HepG2 (cell line): ENCODE measurements around the gene PRPF4. TPM values are rescaled to one million over a fixed set of nuclear protein-coding genes. Genes with fewer than 3 reads are reported as not detected.

Experiments used
- EP300 ChIP-seq, 3 experiments: sonication (generic) in 1 of 3; formaldehyde crosslinking in 1 of 3; IDR thresholded peaks; 2 replicates each; pipeline versions ENCODE4 v1.5.1 to v1.6.1; 2011 to 2020; ENCODE audit warnings: low read depth in 2 of 3, low read length in 2 of 3, borderline replicate concordance in 1 of 3, improper control_type of control experiment in 1 of 3, mild to moderate bottlenecking in 1 of 3, missing genetic modification reagents in 1 of 3, moderate library complexity in 1 of 3
- FOXP1 ChIP-seq, 2 experiments: fragments of 450-650 bp in 1 of 2; IDR thresholded peaks; 2 replicates each; pipeline ENCODE4 v1.6.1; 2017 to 2018; ENCODE audit warnings: antibody characterized with exemption in 1 of 2
- HNRNPLL ChIP-seq: fragments of 200-400 bp; formaldehyde crosslinking; IDR thresholded peaks from 2 replicates; pipeline ENCODE4 v1.6.1; 2017; ENCODE audit warnings: mild to moderate bottlenecking, low read depth, low read length; ENCODE audit not compliant: poor library complexity, severe bottlenecking
- KLF15 ChIP-seq: sonication (generic); formaldehyde crosslinking; IDR thresholded peaks from 2 replicates; pipeline ENCODE4 v1.8.1; 2023; ENCODE audit warnings: borderline replicate concordance, mild to moderate bottlenecking, inconsistent platforms, missing genetic modification reagents, mixed read lengths
- NR2C2 ChIP-seq: sonication (generic); formaldehyde crosslinking; IDR thresholded peaks from 2 replicates; pipeline ENCODE4 v1.4.0; 2020; ENCODE audit warnings: missing genetic modification reagents, mild to moderate bottlenecking, moderate library complexity, borderline replicate concordance
- REXO4 ChIP-seq: sonication (generic); formaldehyde crosslinking; IDR thresholded peaks from 2 replicates; pipeline ENCODE4 v1.8.0; 2022; ENCODE audit warnings: missing genetic modification reagents, mild to moderate bottlenecking, borderline replicate concordance
- ZMYM4 ChIP-seq: sonication (generic); formaldehyde crosslinking; IDR thresholded peaks from 2 replicates; pipeline ENCODE4 v1.8.1; 2023; ENCODE audit warnings: mild to moderate bottlenecking, missing genetic modification reagents
- ZNF343 ChIP-seq: sonication (generic); formaldehyde crosslinking; IDR thresholded peaks from 2 replicates; pipeline ENCODE4 v1.4.0; 2020; ENCODE audit warnings: mild to moderate bottlenecking, missing genetic modification reagents
- ZNF850 ChIP-seq: sonication (generic); formaldehyde crosslinking; conservative IDR thresholded peaks from 2 replicates; pipeline ENCODE4 v1.9.0; 2021; ENCODE audit warnings: mild to moderate bottlenecking, missing genetic modification reagents
- ZSCAN20 ChIP-seq: sonication (generic); formaldehyde crosslinking; IDR thresholded peaks from 2 replicates; pipeline ENCODE4 v1.4.0; 2020; ENCODE audit warnings: missing genetic modification reagents, mild to moderate bottlenecking, borderline replicate concordance
- ZSCAN21 ChIP-seq: sonication (generic); formaldehyde crosslinking; IDR thresholded peaks from 2 replicates; pipeline ENCODE4 v1.8.0; 2022; ENCODE audit warnings: mild to moderate bottlenecking, missing genetic modification reagents, moderate library complexity, borderline replicate concordance
- polyA plus RNA-seq, 8 experiments: library from polyadenylated mRNA; depleted of rRNA in 3 of 8; stranded (reverse) in 7 of 8; unstranded in 1 of 8; fragments of >200 nt; fragmentation: Illumina TruSeq in 4 of 8; extraction: Trizol in 4 of 8; gene quantifications; 2 replicates each; pipeline versions ENCODE4 v1.2.1 to v1.2.3, GENCODE V29; 2011 to 2016; ENCODE audit warnings: low read depth in 4 of 8, missing spikeins in 1 of 8, mixed read lengths in 1 of 8; ENCODE audit not compliant: insufficient read depth in 1 of 8
- total RNA-seq, 5 experiments: library from RNA; depleted of rRNA; stranded (reverse); fragments of >200 nt; fragmentation: Illumina TruSeq; extraction: Trizol; gene quantifications; 2 replicates each; pipeline ENCODE4 v1.2.3, GENCODE V29; 2016; ENCODE audit warnings: low read depth in 1 of 5
- TF ChIP-seq, protein P1 (sequence below): sonication (generic); formaldehyde crosslinking; conservative IDR thresholded peaks from 2 replicates; pipeline ENCODE4 v1.8.0; 2022; ENCODE audit warnings: missing genetic modification reagents
- TF ChIP-seq, protein P2 (sequence below): IDR thresholded peaks from 2 replicates; pipeline ENCODE4 v1.6.1; 2016; ENCODE audit warnings: low read depth
- TF ChIP-seq, protein P3 (sequence below): sonication (generic); formaldehyde crosslinking; IDR thresholded peaks from 2 replicates; pipeline ENCODE4 v1.4.0; 2020; ENCODE audit warnings: missing genetic modification reagents, mild to moderate bottlenecking, borderline replicate concordance
- TF ChIP-seq, protein P4 (sequence below): sonication (generic); formaldehyde crosslinking; IDR thresholded peaks from 2 replicates; pipeline ENCODE4 v1.4.0; 2020; ENCODE audit warnings: mild to moderate bottlenecking, low read depth, missing genetic modification reagents

Gene PRPF4
- total and polyA plus RNA-seq, 2 of the 13 experiments (the other 11 are each of a cell fraction or from before 2014, with no cell fraction given) = 10.3 to 49.0 TPM

DNA sequence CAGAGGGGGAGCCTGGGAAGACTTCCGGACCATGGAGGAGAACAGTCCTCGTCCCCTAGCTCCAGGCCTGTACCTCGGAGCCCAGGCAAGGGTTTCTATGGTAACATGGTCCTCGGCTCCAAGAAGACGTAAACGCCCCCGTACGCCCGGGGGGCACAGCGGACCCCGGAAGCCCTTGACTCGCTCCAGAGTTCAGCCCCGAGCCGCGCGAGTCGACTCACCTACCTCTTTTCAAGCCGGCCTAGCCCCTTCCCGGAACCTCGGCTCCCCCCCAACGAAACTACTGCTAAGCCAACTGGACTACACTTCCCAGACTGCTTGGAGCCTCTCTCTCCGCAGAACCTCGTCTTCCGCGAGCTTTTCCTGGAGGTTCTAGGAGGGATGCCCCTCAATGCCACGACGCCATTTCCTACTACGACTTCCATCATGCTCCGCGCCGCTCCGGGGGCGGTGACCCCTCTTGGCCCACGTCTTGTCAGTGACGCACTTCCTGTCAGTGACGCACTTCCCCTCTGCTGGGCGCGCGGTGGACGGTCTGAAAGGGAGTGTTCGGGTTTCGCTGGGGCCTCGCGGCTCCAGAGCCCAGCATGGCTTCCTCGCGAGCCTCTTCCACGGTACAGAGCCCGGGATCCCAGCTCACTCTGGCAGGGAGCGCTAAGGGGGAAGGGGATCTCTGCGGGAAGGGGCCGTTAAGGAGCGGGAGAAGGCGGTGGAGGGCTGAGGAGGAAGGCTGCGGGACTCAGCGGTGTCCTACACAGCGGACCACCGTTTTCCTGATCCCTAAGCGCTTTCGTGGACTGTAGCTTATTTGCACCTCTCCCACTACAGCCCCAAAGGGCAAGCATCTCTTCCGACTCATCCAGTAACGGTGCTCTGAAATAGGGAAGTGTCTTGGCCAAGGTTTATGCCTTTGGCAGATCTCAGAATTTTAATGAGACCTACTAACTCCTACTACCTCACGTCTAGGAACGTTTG, at the start of gene PRPF4, which contains the start of gene CDC26 (continued):
- TF ChIP-seq, protein P1, sequence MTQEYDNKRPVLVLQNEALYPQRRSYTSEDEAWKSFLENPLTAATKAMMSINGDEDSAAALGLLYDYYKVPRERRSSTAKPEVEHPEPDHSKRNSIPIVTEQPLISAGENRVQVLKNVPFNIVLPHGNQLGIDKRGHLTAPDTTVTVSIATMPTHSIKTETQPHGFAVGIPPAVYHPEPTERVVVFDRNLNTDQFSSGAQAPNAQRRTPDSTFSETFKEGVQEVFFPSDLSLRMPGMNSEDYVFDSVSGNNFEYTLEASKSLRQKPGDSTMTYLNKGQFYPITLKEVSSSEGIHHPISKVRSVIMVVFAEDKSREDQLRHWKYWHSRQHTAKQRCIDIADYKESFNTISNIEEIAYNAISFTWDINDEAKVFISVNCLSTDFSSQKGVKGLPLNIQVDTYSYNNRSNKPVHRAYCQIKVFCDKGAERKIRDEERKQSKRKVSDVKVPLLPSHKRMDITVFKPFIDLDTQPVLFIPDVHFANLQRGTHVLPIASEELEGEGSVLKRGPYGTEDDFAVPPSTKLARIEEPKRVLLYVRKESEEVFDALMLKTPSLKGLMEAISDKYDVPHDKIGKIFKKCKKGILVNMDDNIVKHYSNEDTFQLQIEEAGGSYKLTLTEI = no peak
- TF ChIP-seq ZSCAN21 (CRISPR knock-in tag) (no peak; the same call in 1 of the 2 replicates), REXO4 (CRISPR knock-in tag) (no peak), NR2C2 (CRISPR knock-in tag) (peak; percentile 99), ZNF343 (CRISPR knock-in tag) (no peak), ZSCAN20 (CRISPR knock-in tag) (no peak), EP300 (IDR thresholded peaks at IDR 0.05; ENCODE audit: low read depth in 2 of 2, low read length in 2 of 2) (peak in 1 of 2 experiments; percentile 16; a peak in 1 of 4 replicates), EP300 (CRISPR knock-in tag; IDR thresholded peaks at IDR 0.05; ENCODE audit: borderline replicate concordance) (peak; percentile 32; the same call in 1 of the 2 replicates), FOXP1 (IDR thresholded peaks at IDR 0.05) (no peak), FOXP1 (CRISPR knock-in tag; IDR thresholded peaks at IDR 0.05) (no peak), ZNF850 (CRISPR knock-in tag) (no peak), KLF15 (CRISPR knock-in tag) (no peak), HNRNPLL (peak; percentile 45), ZMYM4 (CRISPR knock-in tag) (peak; percentile 59; the same call in 1 of the 2 replicates)
- TF ChIP-seq, protein P2, sequence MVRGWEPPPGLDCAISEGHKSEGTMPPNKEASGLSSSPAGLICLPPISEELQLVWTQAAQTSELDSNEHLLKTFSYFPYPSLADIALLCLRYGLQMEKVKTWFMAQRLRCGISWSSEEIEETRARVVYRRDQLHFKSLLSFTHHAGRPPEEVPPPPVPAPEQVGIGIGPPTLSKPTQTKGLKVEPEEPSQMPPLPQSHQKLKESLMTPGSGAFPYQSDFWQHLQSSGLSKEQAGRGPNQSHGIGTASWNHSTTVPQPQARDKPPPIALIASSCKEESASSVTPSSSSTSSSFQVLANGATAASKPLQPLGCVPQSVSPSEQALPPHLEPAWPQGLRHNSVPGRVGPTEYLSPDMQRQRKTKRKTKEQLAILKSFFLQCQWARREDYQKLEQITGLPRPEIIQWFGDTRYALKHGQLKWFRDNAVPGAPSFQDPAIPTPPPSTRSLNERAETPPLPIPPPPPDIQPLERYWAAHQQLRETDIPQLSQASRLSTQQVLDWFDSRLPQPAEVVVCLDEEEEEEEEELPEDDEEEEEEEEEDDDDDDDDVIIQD (CRISPR knock-in tag) = no peak
- TF ChIP-seq, protein P3, sequence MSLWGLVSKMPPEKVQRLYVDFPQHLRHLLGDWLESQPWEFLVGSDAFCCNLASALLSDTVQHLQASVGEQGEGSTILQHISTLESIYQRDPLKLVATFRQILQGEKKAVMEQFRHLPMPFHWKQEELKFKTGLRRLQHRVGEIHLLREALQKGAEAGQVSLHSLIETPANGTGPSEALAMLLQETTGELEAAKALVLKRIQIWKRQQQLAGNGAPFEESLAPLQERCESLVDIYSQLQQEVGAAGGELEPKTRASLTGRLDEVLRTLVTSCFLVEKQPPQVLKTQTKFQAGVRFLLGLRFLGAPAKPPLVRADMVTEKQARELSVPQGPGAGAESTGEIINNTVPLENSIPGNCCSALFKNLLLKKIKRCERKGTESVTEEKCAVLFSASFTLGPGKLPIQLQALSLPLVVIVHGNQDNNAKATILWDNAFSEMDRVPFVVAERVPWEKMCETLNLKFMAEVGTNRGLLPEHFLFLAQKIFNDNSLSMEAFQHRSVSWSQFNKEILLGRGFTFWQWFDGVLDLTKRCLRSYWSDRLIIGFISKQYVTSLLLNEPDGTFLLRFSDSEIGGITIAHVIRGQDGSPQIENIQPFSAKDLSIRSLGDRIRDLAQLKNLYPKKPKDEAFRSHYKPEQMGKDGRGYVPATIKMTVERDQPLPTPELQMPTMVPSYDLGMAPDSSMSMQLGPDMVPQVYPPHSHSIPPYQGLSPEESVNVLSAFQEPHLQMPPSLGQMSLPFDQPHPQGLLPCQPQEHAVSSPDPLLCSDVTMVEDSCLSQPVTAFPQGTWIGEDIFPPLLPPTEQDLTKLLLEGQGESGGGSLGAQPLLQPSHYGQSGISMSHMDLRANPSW (CRISPR knock-in tag) = 0 out of 2 replicates have a peak, but pooled peaks have one; percentile 55
- TF ChIP-seq, protein P4, sequence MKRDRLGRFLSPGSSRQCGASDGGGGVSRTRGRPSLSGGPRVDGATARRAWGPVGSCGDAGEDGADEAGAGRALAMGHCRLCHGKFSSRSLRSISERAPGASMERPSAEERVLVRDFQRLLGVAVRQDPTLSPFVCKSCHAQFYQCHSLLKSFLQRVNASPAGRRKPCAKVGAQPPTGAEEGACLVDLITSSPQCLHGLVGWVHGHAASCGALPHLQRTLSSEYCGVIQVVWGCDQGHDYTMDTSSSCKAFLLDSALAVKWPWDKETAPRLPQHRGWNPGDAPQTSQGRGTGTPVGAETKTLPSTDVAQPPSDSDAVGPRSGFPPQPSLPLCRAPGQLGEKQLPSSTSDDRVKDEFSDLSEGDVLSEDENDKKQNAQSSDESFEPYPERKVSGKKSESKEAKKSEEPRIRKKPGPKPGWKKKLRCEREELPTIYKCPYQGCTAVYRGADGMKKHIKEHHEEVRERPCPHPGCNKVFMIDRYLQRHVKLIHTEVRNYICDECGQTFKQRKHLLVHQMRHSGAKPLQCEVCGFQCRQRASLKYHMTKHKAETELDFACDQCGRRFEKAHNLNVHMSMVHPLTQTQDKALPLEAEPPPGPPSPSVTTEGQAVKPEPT (CRISPR knock-in tag) = peak; percentile 81; the same call in 1 of the 2 replicates
